Small intestine (tissue), 7 donors: ENCODE results near the gene PORCN. TPM values are rescaled to one million over a fixed set of nuclear protein-coding genes. Genes with fewer than 3 reads are reported as not detected.

Experiments
- DNase-seq, 2 donors: peaks; one replicate each; pipeline versions ENCODE4 v3.0.0 to v3.0.0-alpha.2; 2013
- FAIRE-seq: peaks from 2 replicates; lab custom pipeline; 2012; peaks lifted over from hg19 to GRCh38; lab: Jason Lieb, UNC
- H3K27ac ChIP-seq, 3 donors: one replicate each; pipeline ENCODE4 v1.5.1; 2013; ENCODE audit warnings: low read length in 2 of 3, mild to moderate bottlenecking in 2 of 3, control low read depth in 1 of 3, inconsistent platforms in 1 of 3, low read depth in 1 of 3, moderate library complexity in 1 of 3
- H3K27me3 ChIP-seq, 3 donors: one replicate each; pipeline ENCODE4 v1.6.1; 2013; ENCODE audit warnings: low read length in 3 of 3, inconsistent platforms in 1 of 3; ENCODE audit not compliant: control insufficient read depth in 3 of 3, insufficient read depth in 3 of 3
- H3K36me3 ChIP-seq, 3 donors: one replicate each; pipeline ENCODE4 v1.6.1; 2013; ENCODE audit warnings: low read length in 3 of 3, inconsistent platforms in 1 of 3, low read depth in 1 of 3, mild to moderate bottlenecking in 1 of 3, moderate library complexity in 1 of 3; ENCODE audit not compliant: control insufficient read depth in 3 of 3, insufficient read depth in 2 of 3
- H3K4me1 ChIP-seq, 3 donors: one replicate each; pipeline ENCODE4 v1.6.1; 2013; ENCODE audit warnings: low read length in 2 of 3, inconsistent platforms in 1 of 3, low read depth in 1 of 3, mild to moderate bottlenecking in 1 of 3, moderate library complexity in 1 of 3; ENCODE audit not compliant: control insufficient read depth in 3 of 3, insufficient read depth in 2 of 3
- H3K4me3 ChIP-seq, 3 donors: one replicate each; pipeline ENCODE4 v1.5.1; 2013; ENCODE audit warnings: low read length in 3 of 3, control low read depth in 1 of 3, inconsistent platforms in 1 of 3, low read depth in 1 of 3, mild to moderate bottlenecking in 1 of 3, moderate library complexity in 1 of 3
- H3K9me3 ChIP-seq, 2 donors: one replicate each; pipeline ENCODE4 v1.6.1; 2013; ENCODE audit warnings: low read depth in 1 of 2, low read length in 1 of 2; ENCODE audit not compliant: control insufficient read depth in 2 of 2, insufficient read depth in 1 of 2
- WGBS, 3 donors: extraction: QIAGEN DNeasy Blood & Tissue Kit; methylation state at CpG; one replicate each; pipeline ENCODE4 v1.1.7; 2013; 5-methylcytosine and 5-hydroxymethylcytosine counted together
- polyA plus RNA-seq, 4 donors: library from polyadenylated mRNA; stranded (reverse) in 3 of 4; unstranded in 1 of 4; fragments of 200-250 nt in 3 of 4; fragments of 120-200 nt in 1 of 4; gene quantifications; one replicate each; pipeline versions ENCODE4 v1.2.1 to v1.2.3, GENCODE V29; 2013
- donor health status: healthy with polysubstance abuse.
- donor health status: control.
- donor health status: control.
- donor health status: Bipolar disorder and iron deficiency.
- donor health status: healthy.

The PORCN gene
- polyA plus RNA-seq, 4 donors = 2.0 to 6.4 (median 2.5) TPM

GRCh38 chrX:48509619-48510018 lies 827 bp downstream of the PORCN start:
- no peak for DNase-seq
- no peak overlapping the region for H3K27ac ChIP-seq
- WGBS, 3 donors = 71 to 82% (median 74%) methylated on average over 9 to 11 of the region's 11 CpGs
- no peak for FAIRE-seq
- H3K4me1 ChIP-seq = no peaks in the 10 kb centered on the region
- H3K9me3 ChIP-seq = no peaks in the 10 kb centered on the region
- H3K36me3 ChIP-seq = peaks cover 0 to 15% (median 0%) of the 10 kb centered on the region in 3 donors
- peak overlapping the region in 1 of 3 donors; percentile 65 for H3K4me3 ChIP-seq
- no peaks in the 10 kb centered on the region for H3K27me3 ChIP-seq

GRCh38 chrX:48511560-48511959 lies 2.8 kb downstream of the PORCN start:
- no peak for FAIRE-seq
- Histone ChIP-seq H3K27me3 (no peaks in the 10 kb centered on the region), H3K9me3 (no peaks in the 10 kb centered on the region), H3K27ac (no peak overlapping the region), H3K4me3 (no peak overlapping the region), H3K4me1 (no peaks in the 10 kb centered on the region), H3K36me3 (peaks cover 3 to 31% (median 4%) of the 10 kb centered on the region in 3 donors)
- DNase-seq = peak in 1 of 2 donors; percentile 28
- 34 to 73% (median 55%) methylated on average over 4 of the region's 4 CpGs for WGBS, 3 donors

- 87 to 96% (median 95%) methylated on average over 15 to 20 of the region's 20 CpGs for WGBS, 3 donors
- no peaks in the 10 kb centered on the region for H3K27me3 ChIP-seq
Measured at GRCh38 chrX:48512371-48512935, 3.7 kb downstream of the PORCN start.

GRCh38 chrX:48513670-48514069 lies 4.9 kb downstream of the PORCN start:
- WGBS, 3 donors = 69 to 91% (median 85%) methylated on average over 4 of the region's 4 CpGs
- no peak overlapping the region for H3K4me3 ChIP-seq
- no peak for FAIRE-seq

More at GRCh38 chrX:48512371-48512935, 3.7 kb downstream of the PORCN start:
- no peaks in the 10 kb centered on the region for H3K9me3 ChIP-seq
- no peak overlapping the region for H3K27ac ChIP-seq
- peaks cover 3 to 37% (median 4%) of the 10 kb centered on the region in 3 donors for H3K36me3 ChIP-seq
- DNase-seq (no peak), FAIRE-seq (no peak)
- no peaks in the 10 kb centered on the region for H3K4me1 ChIP-seq
- no peak overlapping the region for H3K4me3 ChIP-seq

GRCh38 chrX:48514126-48514806 lies 5.5 kb downstream of the PORCN start:
- no peaks in the 10 kb centered on the region for H3K4me1 ChIP-seq
- FAIRE-seq (no peak), DNase-seq (no peak)
- no peaks in the 10 kb centered on the region for H3K9me3 ChIP-seq
- WGBS, 3 donors = 81 to 96% (median 94%) methylated on average over 11 to 16 of the region's 16 CpGs
- H3K27me3 ChIP-seq = no peaks in the 10 kb centered on the region
- no peak overlapping the region for H3K4me3 ChIP-seq
- H3K36me3 ChIP-seq = peaks cover 3 to 38% (median 4%) of the 10 kb centered on the region in 3 donors
- H3K27ac ChIP-seq = no peak overlapping the region

More at GRCh38 chrX:48513670-48514069, 4.9 kb downstream of the PORCN start:
- Histone ChIP-seq H3K9me3 (no peaks in the 10 kb centered on the region), H3K27ac (no peak overlapping the region), H3K4me1 (no peaks in the 10 kb centered on the region), H3K36me3 (peaks cover 3 to 37% (median 4%) of the 10 kb centered on the region in 3 donors), H3K27me3 (no peaks in the 10 kb centered on the region)
- no peak for DNase-seq

GRCh38 chrX:48514868-48515460 lies 6.2 kb downstream of the PORCN start:
- Histone ChIP-seq H3K4me3 (no peak overlapping the region), H3K27ac (no peak overlapping the region), H3K4me1 (no peaks in the 10 kb centered on the region), H3K27me3 (no peaks in the 10 kb centered on the region), H3K36me3 (peaks cover 3 to 38% (median 4%) of the 10 kb centered on the region in 3 donors), H3K9me3 (no peaks in the 10 kb centered on the region)
- no peak for DNase-seq
- WGBS, 3 donors = 89 to 95% (median 91%) methylated on average over 6 to 9 of the region's 9 CpGs
- no peak for FAIRE-seq

GRCh38 chrX:48515842-48516241 lies 7.0 kb downstream of the PORCN start:
- FAIRE-seq = no peak
- Histone ChIP-seq H3K4me3 (no peak overlapping the region), H3K9me3 (no peaks in the 10 kb centered on the region), H3K4me1 (peaks cover 0 to under 1% (median under 1%) of the 10 kb centered on the region in 3 donors), H3K36me3 (peaks cover 3 to 38% (median 4%) of the 10 kb centered on the region in 3 donors), H3K27ac (no peak overlapping the region), H3K27me3 (no peaks in the 10 kb centered on the region)
- 90 to 96% (median 90%) methylated on average over 8 to 10 of the region's 10 CpGs for WGBS, 3 donors
- no peak for DNase-seq

- no peak overlapping the region for H3K27ac ChIP-seq
- no peak for FAIRE-seq
- H3K36me3 ChIP-seq = peaks cover 3 to 38% (median 4%) of the 10 kb centered on the region in 3 donors
- no peak for DNase-seq
- H3K9me3 ChIP-seq = no peaks in the 10 kb centered on the region
- H3K4me3 ChIP-seq = no peak overlapping the region
- H3K4me1 ChIP-seq = peaks cover 0 to 5% (median 3%) of the 10 kb centered on the region in 3 donors
- H3K27me3 ChIP-seq = no peaks in the 10 kb centered on the region
- 80 to 89% (median 83%) methylated on average over 10 of the region's 10 CpGs for WGBS, 3 donors
Measured at GRCh38 chrX:48516285-48516684, 7.5 kb downstream of the PORCN start.
